GM12873 (cell line): ENCODE results near the gene LLGL2.
A peak's percentile ranks its signal among the peaks of the same experiment; 100 is the strongest.

Source experiments
- TF ChIP-seq, protein P1 (sequence below): IDR thresholded peaks from 2 replicates; pipeline ENCODE4 v1.5.1; 2012; ENCODE audit warnings: low read depth, mild to moderate bottlenecking, moderate library complexity, low read length, control low read depth; ENCODE audit not compliant: insufficient read depth; ENCODE audit errors: missing control alignments

LLGL2 gene

DNA sequence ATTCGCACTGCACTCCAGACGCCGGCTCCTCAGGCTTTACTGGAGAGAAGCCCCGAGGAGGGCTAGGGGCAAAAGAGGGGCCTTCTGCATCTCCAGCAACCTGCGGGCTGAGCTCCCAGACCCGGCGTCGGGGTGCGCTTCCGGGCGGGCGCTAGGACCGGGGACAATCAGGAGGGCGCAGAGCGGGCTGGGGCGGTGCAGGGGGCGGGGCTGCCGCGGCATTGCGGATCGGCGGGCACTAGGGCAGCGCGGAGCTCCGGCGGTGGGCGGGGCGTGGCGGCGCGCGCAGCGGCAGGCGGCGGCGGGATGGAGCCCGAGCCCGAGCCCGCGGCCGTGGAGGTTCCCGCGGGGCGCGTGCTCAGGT, 9.3 kb upstream of the LLGL2 start, which contains the start of gene TSEN54:
Gene TSEN54, plus strand, starts transcription at position 274 of the 364 bp plus-strand sequence. Its CDS starts 33 bp downstream, at position 307.
- TF ChIP-seq, protein P1, sequence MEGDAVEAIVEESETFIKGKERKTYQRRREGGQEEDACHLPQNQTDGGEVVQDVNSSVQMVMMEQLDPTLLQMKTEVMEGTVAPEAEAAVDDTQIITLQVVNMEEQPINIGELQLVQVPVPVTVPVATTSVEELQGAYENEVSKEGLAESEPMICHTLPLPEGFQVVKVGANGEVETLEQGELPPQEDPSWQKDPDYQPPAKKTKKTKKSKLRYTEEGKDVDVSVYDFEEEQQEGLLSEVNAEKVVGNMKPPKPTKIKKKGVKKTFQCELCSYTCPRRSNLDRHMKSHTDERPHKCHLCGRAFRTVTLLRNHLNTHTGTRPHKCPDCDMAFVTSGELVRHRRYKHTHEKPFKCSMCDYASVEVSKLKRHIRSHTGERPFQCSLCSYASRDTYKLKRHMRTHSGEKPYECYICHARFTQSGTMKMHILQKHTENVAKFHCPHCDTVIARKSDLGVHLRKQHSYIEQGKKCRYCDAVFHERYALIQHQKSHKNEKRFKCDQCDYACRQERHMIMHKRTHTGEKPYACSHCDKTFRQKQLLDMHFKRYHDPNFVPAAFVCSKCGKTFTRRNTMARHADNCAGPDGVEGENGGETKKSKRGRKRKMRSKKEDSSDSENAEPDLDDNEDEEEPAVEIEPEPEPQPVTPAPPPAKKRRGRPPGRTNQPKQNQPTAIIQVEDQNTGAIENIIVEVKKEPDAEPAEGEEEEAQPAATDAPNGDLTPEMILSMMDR, result no peak

DNA sequence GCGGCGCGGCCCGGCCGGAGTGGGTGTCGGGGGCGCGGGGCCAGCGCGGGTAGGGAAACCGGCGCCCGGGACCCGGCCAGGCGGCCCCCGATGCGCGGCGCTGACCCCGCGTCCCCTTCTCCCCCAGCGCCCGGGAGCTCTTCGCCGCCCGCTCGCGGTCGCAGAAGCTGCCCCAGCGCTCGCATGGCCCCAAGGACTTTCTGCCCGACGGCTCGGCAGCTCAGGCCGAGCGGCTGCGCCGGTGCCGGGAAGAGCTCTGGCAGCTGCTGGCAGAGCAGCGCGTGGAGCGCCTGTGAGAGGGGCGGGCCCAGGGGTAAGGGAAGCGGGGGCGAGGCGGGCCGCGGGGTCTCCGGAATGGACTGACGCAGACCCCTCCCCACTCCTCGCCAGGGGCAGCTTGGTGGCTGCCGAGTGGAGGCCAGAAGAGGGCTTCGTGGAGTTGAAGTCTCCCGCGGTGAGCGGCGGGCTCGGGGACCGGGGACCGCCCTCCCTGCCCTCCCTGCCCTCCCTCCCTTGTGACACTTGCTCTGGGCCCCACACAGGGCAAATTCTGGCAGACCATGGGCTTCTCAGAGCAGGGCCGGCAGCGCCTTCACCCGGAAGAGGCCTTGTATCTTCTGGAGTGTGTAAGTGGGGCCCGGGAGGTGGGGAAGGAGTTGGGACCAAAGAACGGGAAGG, 8.7 kb upstream of the LLGL2 start:
- TF ChIP-seq, protein P1, result no peak

DNA sequence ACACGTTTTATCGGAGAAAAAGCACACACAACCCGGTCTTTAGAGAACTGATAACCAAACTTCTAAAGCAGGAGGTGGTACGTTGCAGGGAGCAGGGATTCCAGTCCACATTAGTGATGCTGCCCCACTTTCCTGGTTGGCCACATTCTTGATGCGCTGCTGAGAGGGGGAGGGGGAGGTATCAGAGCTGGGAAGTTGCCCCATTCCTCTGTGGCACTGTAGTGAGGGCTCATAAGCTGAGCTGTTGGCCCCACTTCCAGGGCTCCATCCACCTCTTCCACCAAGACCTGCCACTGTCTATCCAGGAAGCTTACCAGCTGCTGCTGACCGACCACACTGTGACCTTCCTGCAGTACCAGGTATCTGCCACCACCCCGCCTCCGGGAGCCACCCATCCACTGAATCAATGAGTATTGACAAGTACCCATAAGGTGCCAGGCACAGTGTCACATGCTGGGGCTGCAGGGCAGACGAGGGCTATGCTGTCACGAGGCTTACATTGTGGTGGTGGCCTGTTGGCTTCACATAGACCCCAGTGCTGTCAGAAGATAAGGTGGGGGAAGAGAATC, 8.1 kb upstream of the LLGL2 start:
- TF ChIP-seq, protein P1, result peak; percentile 50

DNA sequence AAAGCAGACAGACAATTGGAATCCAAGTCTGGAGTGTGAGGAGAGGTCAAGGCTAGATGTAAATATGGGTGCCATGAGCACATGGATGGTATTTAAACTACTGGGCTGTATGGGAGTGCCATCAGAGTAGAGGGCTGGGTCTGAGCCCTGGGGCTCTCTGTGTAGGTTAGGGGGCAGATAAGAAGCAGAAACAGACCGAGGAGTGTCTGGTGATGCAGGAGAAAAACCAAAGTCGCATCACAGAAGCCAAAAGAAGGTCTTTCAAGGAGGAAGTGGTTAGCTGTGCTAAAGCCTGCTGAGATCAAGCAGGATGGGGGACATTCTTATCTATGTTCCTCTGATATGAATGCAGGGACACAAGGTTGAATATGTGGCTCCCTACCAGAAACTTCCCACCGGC, 7.3 kb upstream of the LLGL2 start:
- TF ChIP-seq, protein P1, result no peak

GRCh38 chr17:75518983-75519537, 6.4 kb upstream of the LLGL2 start:
- TF ChIP-seq, protein P1, result no peak

- TF ChIP-seq, protein P1, result no peak
These were observed 4.2 kb upstream of the LLGL2 start for GRCh38 chr17:75521290-75521689.

DNA sequence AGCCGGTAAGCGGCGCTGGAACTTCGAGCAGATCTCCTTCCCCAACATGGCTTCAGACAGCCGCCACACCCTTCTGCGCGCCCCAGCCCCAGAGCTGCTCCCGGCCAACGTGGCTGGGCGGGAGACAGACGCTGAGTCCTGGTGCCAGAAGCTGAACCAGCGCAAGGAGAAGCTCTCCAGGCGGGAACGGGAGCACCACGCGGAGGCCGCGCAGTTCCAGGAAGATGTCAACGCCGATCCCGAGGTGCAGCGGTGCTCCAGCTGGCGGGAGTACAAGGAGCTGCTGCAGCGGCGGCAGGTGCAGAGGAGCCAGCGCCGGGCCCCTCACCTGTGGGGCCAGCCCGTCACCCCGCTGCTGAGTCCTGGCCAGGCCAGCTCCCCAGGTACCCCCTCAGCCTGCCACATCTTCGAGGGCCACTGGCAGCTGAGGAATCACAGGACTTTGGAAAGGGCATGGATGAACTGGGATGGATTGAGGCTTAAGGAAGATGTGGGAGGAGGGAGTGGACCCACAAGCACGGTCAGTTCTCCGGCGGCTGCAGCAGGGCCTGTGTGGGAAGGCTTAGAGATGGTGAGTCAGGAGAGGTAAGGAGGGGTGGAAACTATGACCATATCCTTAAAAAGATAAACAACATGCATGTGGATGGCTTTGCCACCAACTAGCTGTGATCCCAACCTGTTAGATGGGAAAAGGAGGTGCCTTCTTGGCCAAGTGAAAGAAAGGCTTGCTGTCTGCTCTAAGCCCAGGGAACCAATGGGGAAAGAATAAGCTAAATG, 3.4 kb upstream of the LLGL2 start:
- TF ChIP-seq, protein P1, result no peak
